GM12878 (cell line): ENCODE measurements around the gene CD200R1. TPM values are rescaled to one million over a fixed set of nuclear protein-coding genes. Genes with fewer than 3 reads are reported as not detected.

ENCODE experiments used
- ATAC-seq: fragments of 200-7000 bp; cut with Tn5 transposase; 3 replicates; pipeline ENCODE4 v1.9.1; 2020; ENCODE audit warnings: mild to moderate bottlenecking, moderate library complexity
- BruUV-seq: library from RNA; stranded (reverse); fragments of 400-500 nt; replicated peaks from 2 replicates; lab custom pipeline; 2021; lab: Mats Ljungman, UMichigan
- CTCF ChIA-PET: fragments of 300-600 bp; sonication (Branson Sonifier 250); formaldehyde crosslinking; extraction: SDS; loops from one replicate; lab custom pipeline; 2021; ENCODE audit warnings: inconsistent platforms; lab: Yijun Ruan, JAX
- POLR2A ChIA-PET: fragments of 350-600 bp; formaldehyde crosslinking; extraction: SDS; loops from one replicate; lab custom pipeline; 2021; ENCODE audit warnings: inconsistent platforms; lab: Charles Lee
- RAD21 ChIA-PET: fragments of 300-600 bp; sonication (Branson Sonifier 250); formaldehyde crosslinking; loops from one replicate; lab custom pipeline; 2023; ENCODE audit warnings: antibody characterized with exemption; ENCODE audit not compliant: unreplicated experiment; lab: Charles Lee
- SMC1A ChIA-PET: fragments of 300-600 bp; sonication (Branson Sonifier 250); formaldehyde crosslinking; loops from one replicate; lab custom pipeline; 2023; ENCODE audit not compliant: unreplicated experiment, uncharacterized antibody; lab: Charles Lee
- DNase-seq: peaks from one replicate; pipeline ENCODE4 v3.0.0-alpha.2; 2011; ENCODE audit warnings: low read depth, low spot score
- FAIRE-seq: peaks from 3 replicates; lab custom pipeline; 2011; peaks lifted over from hg19 to GRCh38; lab: Jason Lieb, UNC
- H2AFZ ChIP-seq: 2 replicates; pipeline ENCODE4 v1.6.0; 2011; ENCODE audit warnings: low read depth, low read length, control low read depth; ENCODE audit not compliant: control insufficient read depth
- H3K27ac ChIP-seq: 2 replicates; pipeline ENCODE4 v1.5.1; 2011; ENCODE audit warnings: control low read depth; ENCODE audit not compliant: control insufficient read depth, insufficient read depth
- H3K27me3 ChIP-seq, 2 experiments: replicated peaks in 1 of 2; 2 replicates each; pipeline versions ENCODE4 v1.6.0 to v1.6.1; 2011; ENCODE audit warnings: low read length in 1 of 2; ENCODE audit not compliant: control insufficient read depth in 2 of 2, insufficient read depth in 2 of 2
- H3K36me3 ChIP-seq, 2 experiments: 2 replicates each; pipeline ENCODE4 v1.5.1; 2011; ENCODE audit warnings: low read length in 1 of 2; ENCODE audit not compliant: control insufficient read depth in 2 of 2, insufficient read depth in 2 of 2
- H3K4me1 ChIP-seq: 2 replicates; pipeline ENCODE4 v1.6.1; 2011; ENCODE audit warnings: mild to moderate bottlenecking, low read length, moderate library complexity, mixed read lengths; ENCODE audit not compliant: control insufficient read depth, insufficient read depth
- H3K4me2 ChIP-seq: 2 replicates; pipeline ENCODE4 v1.6.0; 2011; ENCODE audit warnings: control low read depth; ENCODE audit not compliant: control insufficient read depth, insufficient read depth
- H3K4me3 ChIP-seq: fragments of 200-600 bp; sonication (generic); 2 replicates; pipeline ENCODE4 v1.5.1; 2016
- H3K79me2 ChIP-seq: 2 replicates; pipeline ENCODE4 v1.6.0; 2011; ENCODE audit warnings: low read length; ENCODE audit not compliant: control insufficient read depth, insufficient read depth
- H3K9ac ChIP-seq: 2 replicates; pipeline ENCODE4 v1.8.0; 2011; ENCODE audit warnings: low read length, control low read depth, mixed read lengths; ENCODE audit not compliant: control insufficient read depth, insufficient read depth
- H3K9me3 ChIP-seq: replicated peaks from 3 replicates; pipeline ENCODE4 v1.5.1; 2011; ENCODE audit warnings: mild to moderate bottlenecking, low read length; ENCODE audit not compliant: control insufficient read depth, insufficient read depth
- H4K20me1 ChIP-seq: 2 replicates; pipeline ENCODE4 v1.6.0; 2011; ENCODE audit not compliant: control insufficient read depth, insufficient read depth
- CEBPB ChIP-seq, 2 experiments: fragments of 150-350 bp in 1 of 2; IDR thresholded peaks; 2 replicates each; pipeline ENCODE4 v1.6.1; 2012 to 2014; ENCODE audit warnings: low read depth in 2 of 2, low read length in 2 of 2, borderline replicate concordance in 1 of 2, inconsistent platforms in 1 of 2
- CHD1 ChIP-seq: IDR thresholded peaks from 2 replicates; pipeline ENCODE4 v1.6.1; 2012; ENCODE audit warnings: low read depth, low read length, improper control_type of control experiment
- DPF2 ChIP-seq: fragments of 450-650 bp; IDR thresholded peaks from 2 replicates; pipeline ENCODE4 v1.6.1; 2017; ENCODE audit warnings: mild to moderate bottlenecking
- ETV6 ChIP-seq, 2 experiments: fragments of 450-650 bp in 1 of 2; IDR thresholded peaks in 1 of 2; conservative IDR thresholded peaks in 1 of 2; 2 replicates each; pipeline ENCODE4 v1.6.1; 2014; ENCODE audit warnings: antibody characterized with exemption in 1 of 2, borderline replicate concordance in 1 of 2, low read depth in 1 of 2, mild to moderate bottlenecking in 1 of 2, moderate library complexity in 1 of 2
- EZH2 ChIP-seq: IDR thresholded peaks from 2 replicates; pipeline ENCODE4 v1.6.1; 2012; ENCODE audit warnings: low read depth, mild to moderate bottlenecking, control low read depth, inconsistent platforms, low read length, borderline replicate concordance; ENCODE audit not compliant: control insufficient read depth
- FOXM1 ChIP-seq: IDR thresholded peaks from 2 replicates; pipeline ENCODE4 v1.6.1; 2012; ENCODE audit warnings: low read depth, mild to moderate bottlenecking, inconsistent platforms, low read length, moderate library complexity
- HDAC6 ChIP-seq: fragments of 200-600 bp; sonication (generic); IDR thresholded peaks from one replicate; pipeline ENCODE4 v1.8.0; 2017; ENCODE audit warnings: antibody characterized with exemption; ENCODE audit not compliant: unreplicated experiment
- HDGF ChIP-seq: fragments of 450-650 bp; IDR thresholded peaks from 2 replicates; pipeline ENCODE4 v1.6.1; 2016; ENCODE audit warnings: antibody characterized with exemption
- IKZF2 ChIP-seq, 2 experiments: fragments of 450-650 bp; IDR thresholded peaks; 2 replicates each; pipeline ENCODE4 v1.6.1; 2017; ENCODE audit warnings: mild to moderate bottlenecking in 2 of 2, moderate library complexity in 2 of 2
- JUNB ChIP-seq: IDR thresholded peaks from 2 replicates; pipeline ENCODE4 v1.6.1; 2016; ENCODE audit warnings: antibody characterized with exemption, mild to moderate bottlenecking
- KLF5 ChIP-seq: fragments of 450-650 bp; IDR thresholded peaks from 2 replicates; pipeline ENCODE4 v1.6.1; 2014; ENCODE audit warnings: mild to moderate bottlenecking; ENCODE audit not compliant: partially characterized antibody
- MAX ChIP-seq: IDR thresholded peaks from 2 replicates; pipeline ENCODE4 v1.6.1; 2012; ENCODE audit warnings: low read depth, low read length, improper control_type of control experiment
- NFXL1 ChIP-seq: fragments of 450-650 bp; IDR thresholded peaks from 2 replicates; pipeline ENCODE4 v1.6.1; 2017; ENCODE audit warnings: antibody characterized with exemption, mild to moderate bottlenecking, borderline replicate concordance
- PAX5 ChIP-seq: IDR thresholded peaks from 2 replicates; pipeline ENCODE4 v1.6.1; 2011; ENCODE audit warnings: low read depth, low read length, borderline replicate concordance
- ZBED1 ChIP-seq: IDR thresholded peaks from 2 replicates; pipeline ENCODE4 v1.6.1; 2016; ENCODE audit warnings: borderline replicate concordance
- ZBTB4 ChIP-seq: fragments of 450-650 bp; formaldehyde crosslinking; IDR thresholded peaks from 2 replicates; pipeline ENCODE4 v1.4.0; 2022; ENCODE audit warnings: mild to moderate bottlenecking, moderate library complexity
- WGBS: methylation state at CpG from one replicate; pipeline ENCODE4 v1.1.6; 2016; ENCODE audit warnings: low lambda C conversion rate; ENCODE audit not compliant: insufficient replicate concordance, insufficient coverage; ENCODE audit errors: missing lambda C conversion rate; 5-methylcytosine and 5-hydroxymethylcytosine counted together
- in situ Hi-C: fragments of 300-500 bp; cut with MboI; formaldehyde crosslinking; loops from 9 replicates; pipeline ENCODE4 v1.14.3; 2018; ENCODE audit warnings: mixed read lengths
- intact Hi-C: fragments of 100-400 bp; cut with micrococcal nuclease; formaldehyde crosslinking; loops from one replicate; pipeline ENCODE4 v1.14.2; 2022; ENCODE audit not compliant: unreplicated experiment
- polyA plus RNA-seq, 11 experiments: library from polyadenylated mRNA; depleted of rRNA in 4 of 11; unstranded in 6 of 11; stranded (reverse) in 5 of 11; fragments of >200 nt; fragmentation: Nextera tagmentation in 4 of 11; fragmentation: Illumina TruSeq in 1 of 11; extraction: Ambion mirVana in 4 of 11; extraction: Trizol in 1 of 11; gene quantifications; 1 replicate in 1 of 11; 2 replicates in 10 of 11; pipeline versions ENCODE4 v1.2.1 to v1.2.3, GENCODE V29; 2011 to 2016; ENCODE audit warnings: inconsistent platforms in 2 of 11, missing spikeins in 2 of 11, low read depth in 1 of 11
- total RNA-seq, 4 experiments: library from RNA; depleted of rRNA in 3 of 4; stranded (reverse); fragments of >200 nt in 3 of 4; fragmentation: Illumina TruSeq in 1 of 4; extraction: Trizol in 1 of 4; gene quantifications; 2 replicates each; pipeline versions ENCODE4 v1.2.1 to v1.2.3, GENCODE V29; 2013 to 2021
- TF ChIP-seq, protein P1 (sequence below): fragments of 450-650 bp; conservative IDR thresholded peaks from 2 replicates; pipeline ENCODE4 v1.6.1; 2017; ENCODE audit warnings: mild to moderate bottlenecking, moderate library complexity

The CD200R1 gene
- total and polyA plus RNA-seq, 10 of the 15 experiments (the other 5 are each of a cell fraction or from before 2014, with no cell fraction given): 0.15 to 1.1 (median 0.88) TPM

- ChIA-PET RAD21 (interaction anchor here (1.5 kb wide), 1 partner anchor 10 kb away, joined by 3 read pairs; no protein-coding TSS in a partner anchor), SMC1A (no interaction called here), CTCF (interaction anchor here (1.0 kb wide), 1 partner anchor 197 kb away, joined by 3 read pairs; no protein-coding TSS in a partner anchor), POLR2A (no interaction called here)
- H3K27ac ChIP-seq: no peak overlapping the region
- H3K9me3 ChIP-seq: no peaks in the 10 kb centered on the region; the same call in 1 of the 3 replicates
- no peaks in the 10 kb centered on the region for H4K20me1 ChIP-seq
- 38% methylated on average over 3 of the region's 3 CpGs for WGBS
- H3K27me3 ChIP-seq: no peaks in the 10 kb centered on the region
- no peak overlapping the region for H3K9ac ChIP-seq
- ATAC-seq: no peak
- BruUV-seq: no TSS peak
- FAIRE-seq: no peak
- TF ChIP-seq HDGF (no peak), ZBED1 (no peak), NFXL1 (no peak), EZH2 (no peak), FOXM1 (no peak), DPF2 (no peak), MAX (no peak), ZBTB4 (CRISPR knock-in tag) (no peak), KLF5 (no peak), ETV6 (conservative IDR thresholded peaks at IDR 0.05 in 1 of 2, IDR thresholded peaks at IDR 0.05 in 1 of 2; ENCODE audit: borderline replicate concordance in 1 of 2, low read depth in 1 of 2) (no peak), CEBPB (IDR thresholded peaks at IDR 0.05; ENCODE audit: borderline replicate concordance in 1 of 2, low read depth in 2 of 2, low read length in 2 of 2) (no peak), CHD1 (no peak), PAX5 (no peak), IKZF2 (IDR thresholded peaks at IDR 0.05) (no peak), JUNB (no peak), HDAC6 (no peak)
- TF ChIP-seq, protein P1, sequence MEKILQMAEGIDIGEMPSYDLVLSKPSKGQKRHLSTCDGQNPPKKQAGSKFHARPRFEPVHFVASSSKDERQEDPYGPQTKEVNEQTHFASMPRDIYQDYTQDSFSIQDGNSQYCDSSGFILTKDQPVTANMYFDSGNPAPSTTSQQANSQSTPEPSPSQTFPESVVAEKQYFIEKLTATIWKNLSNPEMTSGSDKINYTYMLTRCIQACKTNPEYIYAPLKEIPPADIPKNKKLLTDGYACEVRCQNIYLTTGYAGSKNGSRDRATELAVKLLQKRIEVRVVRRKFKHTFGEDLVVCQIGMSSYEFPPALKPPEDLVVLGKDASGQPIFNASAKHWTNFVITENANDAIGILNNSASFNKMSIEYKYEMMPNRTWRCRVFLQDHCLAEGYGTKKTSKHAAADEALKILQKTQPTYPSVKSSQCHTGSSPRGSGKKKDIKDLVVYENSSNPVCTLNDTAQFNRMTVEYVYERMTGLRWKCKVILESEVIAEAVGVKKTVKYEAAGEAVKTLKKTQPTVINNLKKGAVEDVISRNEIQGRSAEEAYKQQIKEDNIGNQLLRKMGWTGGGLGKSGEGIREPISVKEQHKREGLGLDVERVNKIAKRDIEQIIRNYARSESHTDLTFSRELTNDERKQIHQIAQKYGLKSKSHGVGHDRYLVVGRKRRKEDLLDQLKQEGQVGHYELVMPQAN: no peak
- H3K79me2 ChIP-seq: no peaks in the 10 kb centered on the region
- H2AFZ ChIP-seq: no peak overlapping the region
- intact Hi-C loops: no loop called here
- H3K4me2 ChIP-seq: no peak overlapping the region
- in situ Hi-C loops: no loop called here
- H3K4me1 ChIP-seq: no peaks in the 10 kb centered on the region
- no peak for DNase-seq
- H3K4me3 ChIP-seq: no peak overlapping the region
- no peaks in the 10 kb centered on the region for H3K36me3 ChIP-seq
Observed at GRCh38 chr3:112931736-112932521, 43.0 kb downstream of the CD200R1 start.
